SK-N-DZ (cell line): ENCODE results near the gene NPR1.
A peak's percentile ranks its signal among the peaks of the same experiment; 100 is the strongest.
"Not testable (repeated sequence)": the region's sequence is repeated elsewhere in the genome, so short reads cannot be mapped to it uniquely, and the experiment has no call there.

Experiments
- DNase-seq: peaks from one replicate; pipeline ENCODE4 v3.0.0-alpha.2; 2015; ENCODE audit warnings: low spot score
- small RNA-seq, 2 experiments: library from RNA; depleted of rRNA; stranded (forward); fragments of <200 nt; gene quantifications; one replicate each; pipeline ENCODE3, GENCODE V24; 2014

Gene NPR1

GRCh38 chr1:153723687-153724086 is 45.2 kb downstream of the NPR1 start:
- DNase-seq, result no peak

- not testable (repeated sequence) for DNase-seq
Observed at GRCh38 chr1:153724634-153725033, 46.1 kb downstream of the NPR1 start.

DNA sequence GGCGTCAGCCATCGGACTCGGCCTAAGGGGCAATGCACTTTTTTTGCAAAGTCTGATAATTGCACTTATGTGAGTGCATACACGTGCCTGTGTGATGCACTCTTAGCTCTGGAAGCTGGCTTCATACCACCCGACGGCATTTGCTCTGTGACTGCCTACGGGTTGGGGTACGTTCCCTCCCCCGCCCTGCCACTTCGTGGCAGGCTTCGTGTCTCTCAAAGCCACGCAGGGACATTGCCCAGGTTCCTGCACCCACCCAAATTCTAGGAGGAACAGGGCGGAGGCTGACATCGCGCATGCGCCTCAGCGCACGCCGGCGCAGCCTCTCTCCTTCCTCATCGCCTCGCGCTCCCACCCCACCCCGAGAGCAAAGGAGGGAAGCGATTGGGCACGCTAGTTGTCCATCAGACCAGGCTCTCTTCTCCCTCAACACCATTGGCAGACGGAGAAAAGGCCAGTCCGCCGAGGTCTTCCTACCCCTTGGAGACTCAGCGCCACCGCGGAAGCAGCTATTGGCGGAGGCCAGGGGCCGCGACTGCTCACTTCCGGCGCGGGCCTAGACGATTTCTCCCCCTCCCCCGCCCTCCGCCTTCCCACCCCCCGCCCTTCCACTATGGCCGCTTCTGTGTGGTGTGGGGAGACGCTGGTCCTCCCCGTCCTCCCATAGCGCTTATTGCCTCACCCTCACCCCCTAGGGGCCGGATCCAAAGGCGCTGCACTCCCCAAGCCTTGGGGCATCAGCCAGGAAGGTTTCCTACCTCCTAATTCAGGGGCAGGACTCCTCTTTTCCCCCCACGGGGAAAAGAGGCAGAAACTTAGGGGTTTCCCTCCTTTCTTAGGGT is 49.2 kb downstream of the NPR1 start, which contains the start of gene INTS3:
INTS3 (plus strand) TSS at position 588 of the 842 bp plus-strand sequence. CDS start 585 bp downstream, outside the sequence.
- peak; percentile 100 for DNase-seq

GRCh38 chr1:153728305-153729066 is 50.0 kb downstream of the NPR1 start:
- peak; percentile 42 for DNase-seq

DNA sequence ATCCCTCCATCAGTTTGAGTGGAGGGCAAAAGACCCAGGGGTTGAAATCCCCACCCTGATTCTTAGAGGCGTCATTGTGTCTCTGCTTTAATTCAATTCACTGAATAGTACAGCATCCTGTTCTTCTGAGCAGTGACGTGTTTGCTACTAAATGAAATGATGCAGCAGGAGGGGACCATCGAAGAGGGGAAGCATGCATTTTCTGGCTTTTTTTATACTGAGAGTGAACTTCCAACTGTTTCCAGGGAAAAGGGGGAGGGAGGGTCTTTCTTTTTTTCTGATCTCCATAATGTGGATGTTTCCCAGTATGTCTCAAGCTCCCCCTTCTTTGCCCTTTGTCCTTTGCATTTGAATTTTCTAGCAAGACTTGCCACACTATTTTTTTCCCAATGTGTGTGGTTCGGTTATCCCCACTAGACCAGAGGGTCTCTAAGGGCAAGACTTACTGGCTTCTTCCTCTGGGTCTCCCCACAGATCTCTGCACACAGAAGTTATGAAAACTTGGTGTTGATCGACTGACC is 52.0 kb downstream of the NPR1 start:
- no peak for DNase-seq

GRCh38 chr1:153733970-153734369 is 55.5 kb downstream of the NPR1 start:
- no peak for DNase-seq

- no peak for DNase-seq
Observed at GRCh38 chr1:153734396-153735089, 56.1 kb downstream of the NPR1 start.

DNA sequence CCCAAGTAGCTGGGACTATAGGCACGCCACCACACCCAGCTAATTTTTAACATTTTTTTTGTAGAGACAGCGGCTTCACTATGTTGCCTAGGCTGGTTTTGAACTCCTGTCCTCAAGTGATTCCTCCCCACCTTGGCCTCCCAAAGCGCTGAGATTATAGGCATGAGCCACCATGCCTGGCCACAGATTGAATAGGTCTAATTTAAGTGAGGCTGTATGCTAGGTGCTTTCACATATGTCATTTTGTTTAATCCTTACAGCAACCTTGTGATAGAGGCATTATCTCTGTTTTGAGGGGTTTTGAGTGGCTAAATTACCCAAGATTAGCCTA is 56.6 kb downstream of the NPR1 start:
- no peak for DNase-seq

GRCh38 chr1:153741986-153742385 is 63.5 kb downstream of the NPR1 start:
- no peak for DNase-seq

DNA sequence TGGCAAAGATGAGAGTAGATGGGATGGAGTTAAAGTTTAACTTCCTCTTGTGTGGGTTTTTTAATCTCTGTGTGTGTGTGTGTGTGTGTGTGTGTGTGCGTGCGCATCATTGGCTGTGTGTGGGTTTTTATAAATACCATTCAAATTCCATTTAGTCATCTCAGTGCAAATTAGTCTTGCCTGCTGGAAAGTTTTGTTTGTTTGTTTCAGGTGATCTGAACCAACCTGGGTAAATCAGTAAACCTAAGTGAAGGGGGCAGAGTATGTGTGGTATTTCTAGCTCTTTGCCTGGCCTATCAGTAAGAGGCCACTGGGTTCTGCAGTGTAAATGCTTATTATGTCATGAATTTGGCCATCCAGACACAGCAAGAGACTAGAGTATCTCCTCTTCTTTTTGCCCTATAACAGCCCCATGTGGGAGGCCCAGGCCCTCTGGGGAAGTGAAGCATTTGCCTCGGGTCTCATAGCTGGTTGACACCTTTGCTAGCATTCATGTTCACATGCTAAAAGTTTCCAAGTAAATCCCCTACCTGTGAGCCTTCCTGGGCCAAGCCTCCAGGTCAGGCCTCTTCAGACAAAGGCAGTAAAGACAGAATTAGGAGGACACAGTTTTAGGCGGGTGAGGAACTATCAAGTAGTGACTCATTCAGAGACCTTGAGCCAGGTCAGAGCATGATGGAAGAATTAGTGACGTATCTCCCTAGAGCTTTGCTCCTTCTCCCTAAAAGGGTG is 64.1 kb downstream of the NPR1 start:
- DNase-seq, result no peak

Small RNA genes lying within 50 kb of the gene (small RNA-seq; reads per million reads assigned to genes)
- gene MIR8083 (0 reads per million in 2 experiments), gene RF00019 (0 reads per million in 2 experiments), gene RN7SL372P (0 to 0.03 reads per million in 2 experiments)
